Skeletal muscle satellite cell (primary cell): ENCODE results near the gene ELAVL2.
"Not testable (repeated sequence)": the region's sequence is repeated elsewhere in the genome, so short reads cannot be mapped to it uniquely, and the experiment has no call there.

Experiments
- H3K27me3 ChIP-seq: 2 replicates; pipeline ENCODE4 v1.7.0; 2013; ENCODE audit warnings: low read length; ENCODE audit not compliant: control insufficient read depth, insufficient read depth
- H3K36me3 ChIP-seq: 2 replicates; pipeline ENCODE4 v1.7.0; 2013; ENCODE audit warnings: mild to moderate bottlenecking, control low read depth, low read length; ENCODE audit not compliant: insufficient read depth
- H3K4me1 ChIP-seq: 2 replicates; pipeline ENCODE4 v1.7.0; 2013; ENCODE audit warnings: low read length; ENCODE audit not compliant: control insufficient read depth, insufficient read depth
- H3K4me2 ChIP-seq: 2 replicates; pipeline ENCODE4 v1.7.0; 2013; ENCODE audit warnings: mild to moderate bottlenecking, low read length
- H3K4me3 ChIP-seq: 2 replicates; pipeline ENCODE4 v1.7.0; 2013; ENCODE audit warnings: low read length
- H3K9ac ChIP-seq: 2 replicates; pipeline ENCODE4 v1.7.0; 2013; ENCODE audit warnings: mild to moderate bottlenecking, low read depth, low read length, moderate library complexity
- H3K9me3 ChIP-seq: replicated peaks from 2 replicates; pipeline ENCODE4 v1.7.0; 2013; ENCODE audit warnings: mild to moderate bottlenecking, control low read depth, low read length

ELAVL2 gene

DNA sequence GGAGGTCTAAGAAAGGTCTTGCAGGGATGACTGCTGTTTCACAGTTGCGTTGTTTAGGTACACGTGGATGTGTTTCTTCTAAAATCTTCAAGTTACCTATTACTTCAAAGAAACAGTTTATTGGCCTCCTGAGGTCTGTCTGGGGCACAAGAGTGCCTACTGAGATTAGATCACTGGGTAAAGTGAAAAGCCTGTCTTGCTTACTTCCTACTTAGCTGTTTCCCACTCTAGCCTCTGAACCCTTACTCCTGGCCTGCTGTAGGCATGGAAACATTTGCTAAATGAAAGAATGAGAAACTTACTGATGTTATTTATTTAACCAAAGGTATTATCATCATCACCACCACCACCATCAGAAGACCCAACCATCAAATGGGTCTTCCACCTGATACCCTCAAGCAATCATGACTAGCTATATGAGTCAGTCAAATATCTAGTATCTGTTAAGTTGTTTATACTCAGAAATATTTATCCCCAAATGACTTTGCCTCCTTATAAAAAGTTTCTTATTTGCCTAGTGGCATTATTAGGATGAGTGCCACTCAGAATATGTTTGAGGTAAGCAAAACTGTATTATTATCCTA lies 92.5 kb downstream of the ELAVL2 start:
- Histone ChIP-seq H3K4me1 (no peaks in the 10 kb centered on the region), H3K9me3 (no peaks in the 10 kb centered on the region), H3K4me2 (no peak overlapping the region), H3K27me3 (no peaks in the 10 kb centered on the region), H3K4me3 (no peak overlapping the region), H3K36me3 (no peaks in the 10 kb centered on the region), H3K9ac (no peak overlapping the region)

DNA sequence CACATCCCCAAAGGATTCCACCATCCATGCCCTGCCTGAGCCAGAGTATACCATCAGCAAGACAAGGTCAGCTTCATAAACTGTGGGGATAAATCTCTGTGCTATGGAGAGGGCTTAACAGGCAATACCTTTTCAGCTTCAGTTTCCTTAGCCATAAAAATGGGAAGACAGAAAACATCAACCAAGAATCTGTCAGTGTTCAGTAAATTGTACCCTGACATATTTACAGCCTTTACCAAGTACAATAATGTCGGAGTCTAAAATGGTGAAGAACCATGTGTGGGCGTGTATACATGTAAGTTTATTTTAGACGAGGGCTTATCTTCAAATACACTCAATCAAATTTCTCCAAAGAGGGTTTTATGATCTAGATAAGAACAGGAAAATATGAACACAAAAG lies 94.7 kb downstream of the ELAVL2 start:
- Histone ChIP-seq H3K9ac (no peak overlapping the region), H3K36me3 (no peaks in the 10 kb centered on the region), H3K4me2 (no peak overlapping the region), H3K4me1 (no peaks in the 10 kb centered on the region), H3K27me3 (no peaks in the 10 kb centered on the region), H3K4me3 (no peak overlapping the region), H3K9me3 (no peaks in the 10 kb centered on the region)

DNA sequence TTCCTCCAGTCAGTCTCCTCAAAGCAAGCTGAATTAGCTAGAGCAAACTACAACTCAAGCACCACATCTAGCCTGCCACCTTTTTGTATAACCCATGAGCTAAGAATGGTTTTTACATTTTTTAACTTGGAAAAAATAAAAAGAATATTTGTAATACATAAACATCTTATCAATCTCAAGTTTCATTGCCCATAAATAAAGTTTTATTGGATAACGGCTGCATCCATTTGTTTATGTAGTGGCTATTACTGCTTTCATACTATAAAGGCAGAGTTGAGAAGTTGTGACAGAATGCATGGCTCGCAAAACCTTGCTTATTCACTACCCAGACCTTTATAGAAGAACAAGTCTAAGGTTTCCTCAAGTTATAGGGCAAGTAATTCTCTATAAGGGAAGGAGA lies 95.7 kb downstream of the ELAVL2 start:
- no peak overlapping the region for H3K9ac ChIP-seq
- no peaks in the 10 kb centered on the region for H3K9me3 ChIP-seq
- no peak overlapping the region for H3K4me3 ChIP-seq
- no peaks in the 10 kb centered on the region for H3K4me1 ChIP-seq
- H3K27me3 ChIP-seq, result no peaks in the 10 kb centered on the region
- no peaks in the 10 kb centered on the region for H3K36me3 ChIP-seq
- no peak overlapping the region for H3K4me2 ChIP-seq

DNA sequence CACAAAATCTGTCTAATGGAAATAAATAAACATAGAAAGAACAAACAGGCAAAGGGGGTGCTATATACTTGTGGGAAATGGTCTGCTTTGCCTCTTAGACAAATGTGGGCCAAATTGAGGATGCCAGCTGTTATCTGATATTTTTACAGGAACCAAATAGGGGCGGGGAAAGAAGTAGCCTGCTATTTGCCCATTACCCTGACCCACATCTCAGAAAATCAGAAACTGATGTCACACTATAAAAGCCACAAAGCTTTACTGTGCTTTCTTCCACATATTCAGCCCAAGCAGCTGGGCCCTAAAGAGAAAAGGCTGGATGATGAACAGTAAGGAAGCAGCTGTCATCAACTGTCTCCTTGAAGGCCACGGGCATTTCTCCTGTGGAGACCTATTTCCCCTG lies 97.3 kb downstream of the ELAVL2 start:
- peaks cover 3% of the 10 kb centered on the region for H3K9me3 ChIP-seq

DNA sequence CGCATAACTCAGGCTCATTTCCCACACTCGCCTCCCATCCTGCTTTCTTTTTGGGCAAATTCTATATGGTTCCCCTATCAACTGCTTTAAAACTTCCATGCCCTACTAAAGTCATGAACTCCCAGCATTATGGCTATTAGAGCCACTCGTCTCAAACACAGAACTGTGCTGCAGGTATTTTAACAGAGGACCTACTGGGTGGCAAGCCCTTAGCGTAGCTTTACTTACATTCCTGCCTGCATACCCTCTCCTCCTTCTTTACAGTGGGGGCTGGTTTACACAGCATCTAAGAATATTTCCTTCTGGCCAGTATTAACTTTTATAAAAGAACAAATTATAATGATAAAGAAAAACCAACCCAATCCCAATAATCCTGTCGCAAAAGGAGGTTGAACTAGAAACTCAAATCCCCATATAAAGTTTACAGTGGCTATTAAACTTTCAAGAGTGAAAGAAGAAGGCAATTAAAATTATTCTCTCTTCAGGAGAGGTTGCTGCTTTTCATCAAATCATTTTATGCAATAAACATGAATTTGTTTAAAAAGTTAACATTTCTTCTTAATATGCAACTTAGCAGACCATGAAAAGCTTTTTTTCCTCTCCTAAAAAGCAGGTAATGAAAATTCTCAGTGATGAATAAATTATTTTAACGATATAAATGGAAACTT lies 100.6 kb downstream of the ELAVL2 start:
- Histone ChIP-seq H3K4me3 (no peak overlapping the region), H3K27me3 (no peaks in the 10 kb centered on the region), H3K4me2 (no peak overlapping the region), H3K9ac (no peak overlapping the region), H3K4me1 (no peaks in the 10 kb centered on the region), H3K9me3 (peaks cover 3% of the 10 kb centered on the region), H3K36me3 (no peaks in the 10 kb centered on the region)

More for the DNA sequence above, 97.3 kb downstream of the ELAVL2 start:
- no peak overlapping the region for H3K4me3 ChIP-seq
- no peaks in the 10 kb centered on the region for H3K4me1 ChIP-seq
- no peaks in the 10 kb centered on the region for H3K36me3 ChIP-seq
- no peak overlapping the region for H3K4me2 ChIP-seq
- no peaks in the 10 kb centered on the region for H3K27me3 ChIP-seq
- no peak overlapping the region for H3K9ac ChIP-seq

DNA sequence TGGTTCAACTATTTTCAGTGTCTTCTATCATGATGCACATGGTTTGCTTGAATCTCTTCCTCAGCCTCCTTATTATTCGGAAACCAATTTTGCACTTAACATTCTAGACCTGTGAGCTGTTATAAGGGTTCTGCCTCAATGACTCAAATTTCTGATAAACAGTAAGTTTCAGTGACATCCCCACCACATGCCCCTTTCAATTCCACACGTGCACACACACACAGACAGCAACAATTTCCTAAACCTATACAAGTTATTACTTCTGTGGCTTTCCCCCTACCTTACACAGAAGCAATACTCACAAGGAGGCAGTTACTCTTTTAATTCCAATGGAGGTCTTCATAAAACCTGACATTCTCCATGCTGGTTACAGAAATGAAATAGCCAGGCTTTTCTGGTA lies 102.4 kb downstream of the ELAVL2 start:
- Histone ChIP-seq H3K4me3 (no peak overlapping the region), H3K4me1 (no peaks in the 10 kb centered on the region), H3K9ac (no peak overlapping the region), H3K27me3 (no peaks in the 10 kb centered on the region), H3K9me3 (peaks cover 3% of the 10 kb centered on the region), H3K36me3 (no peaks in the 10 kb centered on the region), H3K4me2 (no peak overlapping the region)

DNA sequence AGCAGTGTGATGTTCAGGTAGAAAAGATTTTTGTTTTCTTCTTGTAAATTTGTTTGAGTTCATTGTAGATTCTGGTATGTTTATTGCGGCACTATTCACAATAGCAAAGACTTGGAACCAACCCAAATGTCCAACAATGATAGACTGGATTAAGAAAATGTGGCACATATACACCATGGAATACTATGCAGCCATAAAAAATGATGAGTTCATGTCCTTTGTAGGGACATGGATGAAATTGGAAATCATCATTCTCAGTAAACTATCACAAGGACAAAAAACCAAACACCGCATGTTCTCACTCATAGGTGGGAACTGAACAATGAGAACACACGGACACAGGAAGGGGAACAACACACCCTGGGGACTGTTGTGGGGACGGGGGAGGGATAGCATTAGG lies 103.0 kb downstream of the ELAVL2 start:
- not testable (repeated sequence) for H3K4me1 ChIP-seq, H3K4me2 ChIP-seq, H3K9me3 ChIP-seq, H3K36me3 ChIP-seq, H3K9ac ChIP-seq, H3K27me3 ChIP-seq, H3K4me3 ChIP-seq

DNA sequence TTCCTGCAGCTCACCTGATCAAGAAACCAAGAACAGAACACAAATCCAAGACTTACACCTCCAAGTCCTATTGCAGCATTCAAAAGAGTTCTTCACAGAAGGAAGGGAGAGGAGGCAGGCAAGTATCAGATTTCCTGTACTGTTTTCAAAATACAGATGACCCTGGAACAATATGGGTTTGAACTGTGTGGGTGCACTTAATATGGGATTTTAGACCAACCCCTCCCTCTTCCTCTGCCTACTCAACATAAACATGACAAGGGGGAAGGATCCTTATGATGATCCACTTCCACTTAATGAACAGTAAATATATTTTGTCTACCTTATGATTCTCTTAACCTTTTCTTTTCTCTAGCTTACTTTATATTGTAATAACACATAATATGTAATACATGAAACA lies 104.6 kb downstream of the ELAVL2 start:
- Histone ChIP-seq H3K4me1 (no peaks in the 10 kb centered on the region), H3K4me2 (no peak overlapping the region), H3K27me3 (no peaks in the 10 kb centered on the region), H3K9ac (no peak overlapping the region), H3K9me3 (peaks cover 3% of the 10 kb centered on the region), H3K4me3 (no peak overlapping the region), H3K36me3 (no peaks in the 10 kb centered on the region)

DNA sequence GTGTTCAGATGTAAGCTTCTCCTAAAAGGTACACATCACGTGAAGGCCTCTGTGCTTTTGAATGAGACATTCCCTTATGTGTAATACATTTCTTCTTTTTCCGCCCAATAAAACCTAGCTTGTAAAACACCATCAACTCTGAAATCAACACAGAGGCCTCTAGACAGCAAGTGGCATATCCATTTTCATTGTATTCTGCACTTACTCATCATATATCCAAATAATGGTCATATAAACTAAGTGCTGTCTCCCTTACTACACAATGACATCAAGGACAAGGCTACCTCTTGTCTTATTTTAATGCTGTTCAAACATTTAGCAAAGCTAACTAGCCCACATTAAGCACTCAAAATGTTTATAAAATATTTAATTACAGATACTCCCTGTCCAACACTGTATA lies 108.5 kb downstream of the ELAVL2 start:
- H3K4me2 ChIP-seq, result no peak overlapping the region
- no peaks in the 10 kb centered on the region for H3K4me1 ChIP-seq
- H3K4me3 ChIP-seq, result no peak overlapping the region
- no peak overlapping the region for H3K9ac ChIP-seq
- H3K36me3 ChIP-seq, result no peaks in the 10 kb centered on the region
- no peaks in the 10 kb centered on the region for H3K9me3 ChIP-seq
- no peaks in the 10 kb centered on the region for H3K27me3 ChIP-seq

DNA sequence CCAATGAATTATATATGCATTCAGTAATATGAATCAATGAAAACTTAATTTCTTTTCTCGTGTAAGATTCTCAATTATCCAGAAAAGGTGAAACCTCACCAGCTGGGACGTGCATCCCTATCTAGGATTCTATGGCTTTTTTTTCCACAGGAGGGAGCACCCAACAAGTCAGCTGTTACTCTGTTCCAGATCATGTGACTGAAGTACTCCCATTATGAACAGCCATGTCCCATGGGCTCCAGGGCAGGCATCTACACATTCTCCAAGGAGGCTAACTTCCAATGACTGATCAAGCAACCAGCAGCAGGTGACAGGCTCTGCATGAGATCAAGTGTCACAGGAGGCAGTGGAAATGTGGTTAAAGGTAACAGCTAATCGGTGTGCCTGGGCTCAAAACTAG lies 118.8 kb downstream of the ELAVL2 start:
- Histone ChIP-seq H3K27me3 (no peaks in the 10 kb centered on the region), H3K4me2 (no peak overlapping the region), H3K9me3 (no peaks in the 10 kb centered on the region), H3K9ac (no peak overlapping the region), H3K4me1 (no peaks in the 10 kb centered on the region), H3K4me3 (no peak overlapping the region), H3K36me3 (no peaks in the 10 kb centered on the region)

DNA sequence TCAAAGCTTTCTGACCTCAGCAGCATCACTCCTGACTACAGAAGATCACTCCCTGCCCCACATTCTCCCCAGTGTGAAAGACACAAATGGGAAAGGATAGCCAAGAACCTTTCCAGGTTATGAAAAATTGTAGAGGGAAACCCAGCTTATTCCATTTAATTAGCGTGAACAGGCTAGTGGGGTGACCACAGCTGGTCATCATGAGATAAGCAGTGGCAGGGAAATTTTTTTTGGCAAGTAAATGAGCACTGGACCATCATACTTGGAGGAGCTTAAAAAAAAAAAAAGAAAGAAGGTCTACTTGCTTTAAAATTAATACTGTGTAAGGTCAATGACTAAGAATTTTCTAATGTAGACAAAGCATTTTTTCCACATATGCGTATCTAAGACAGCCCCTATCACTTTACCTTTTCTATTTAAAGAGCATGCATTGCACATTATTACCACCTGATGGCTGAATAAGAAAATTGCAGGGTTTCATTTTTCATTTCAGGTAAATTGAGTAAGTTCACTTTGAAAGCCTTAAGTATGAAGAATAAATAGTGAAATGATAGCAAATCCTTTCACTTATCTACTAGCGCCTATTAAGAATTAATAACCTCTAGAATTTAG lies 123.6 kb downstream of the ELAVL2 start:
- no peaks in the 10 kb centered on the region for H3K4me1 ChIP-seq
- no peak overlapping the region for H3K9ac ChIP-seq
- no peak overlapping the region for H3K4me2 ChIP-seq
- no peak overlapping the region for H3K4me3 ChIP-seq
- H3K27me3 ChIP-seq, result no peaks in the 10 kb centered on the region
- H3K36me3 ChIP-seq, result no peaks in the 10 kb centered on the region
- H3K9me3 ChIP-seq, result no peaks in the 10 kb centered on the region

DNA sequence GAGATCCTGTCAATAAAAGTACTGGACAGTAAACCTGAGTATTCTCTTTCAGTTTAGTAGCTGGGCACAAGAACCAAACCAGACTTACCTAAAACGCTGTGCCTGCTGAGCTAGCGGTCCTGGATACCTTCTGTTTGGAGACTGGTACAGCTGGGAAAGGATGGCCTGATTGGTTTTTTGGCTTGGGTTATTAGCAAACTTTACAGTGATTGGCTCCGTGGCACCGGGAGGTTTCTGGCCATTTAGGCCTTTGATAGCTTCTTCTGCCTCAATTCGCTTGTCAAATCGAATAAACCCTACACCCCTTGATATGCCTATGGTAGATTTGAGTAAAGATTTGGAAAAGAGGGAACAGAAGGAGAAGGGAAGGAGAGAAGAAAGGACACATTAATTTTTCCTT lies 124.7 kb downstream of the ELAVL2 start:
- Histone ChIP-seq H3K4me2 (no peak overlapping the region), H3K27me3 (no peaks in the 10 kb centered on the region), H3K4me1 (no peaks in the 10 kb centered on the region), H3K9ac (no peak overlapping the region), H3K4me3 (no peak overlapping the region), H3K9me3 (no peaks in the 10 kb centered on the region), H3K36me3 (no peaks in the 10 kb centered on the region)
